HG02852 (cell line): Measurements from ENCODE around the gene RABEP2.
"Not testable (repeated sequence)": the region's sequence is repeated elsewhere in the genome, so short reads cannot be mapped to it uniquely, and the experiment has no call there.

ENCODE experiments used
- ATAC-seq: cut with Tn5 transposase; IDR thresholded peaks from one replicate; pipeline ENCODE4 v1.9.1; 2021; ENCODE audit warnings: mild to moderate bottlenecking, moderate library complexity; ENCODE audit not compliant: unreplicated experiment

RABEP2 gene

DNA sequence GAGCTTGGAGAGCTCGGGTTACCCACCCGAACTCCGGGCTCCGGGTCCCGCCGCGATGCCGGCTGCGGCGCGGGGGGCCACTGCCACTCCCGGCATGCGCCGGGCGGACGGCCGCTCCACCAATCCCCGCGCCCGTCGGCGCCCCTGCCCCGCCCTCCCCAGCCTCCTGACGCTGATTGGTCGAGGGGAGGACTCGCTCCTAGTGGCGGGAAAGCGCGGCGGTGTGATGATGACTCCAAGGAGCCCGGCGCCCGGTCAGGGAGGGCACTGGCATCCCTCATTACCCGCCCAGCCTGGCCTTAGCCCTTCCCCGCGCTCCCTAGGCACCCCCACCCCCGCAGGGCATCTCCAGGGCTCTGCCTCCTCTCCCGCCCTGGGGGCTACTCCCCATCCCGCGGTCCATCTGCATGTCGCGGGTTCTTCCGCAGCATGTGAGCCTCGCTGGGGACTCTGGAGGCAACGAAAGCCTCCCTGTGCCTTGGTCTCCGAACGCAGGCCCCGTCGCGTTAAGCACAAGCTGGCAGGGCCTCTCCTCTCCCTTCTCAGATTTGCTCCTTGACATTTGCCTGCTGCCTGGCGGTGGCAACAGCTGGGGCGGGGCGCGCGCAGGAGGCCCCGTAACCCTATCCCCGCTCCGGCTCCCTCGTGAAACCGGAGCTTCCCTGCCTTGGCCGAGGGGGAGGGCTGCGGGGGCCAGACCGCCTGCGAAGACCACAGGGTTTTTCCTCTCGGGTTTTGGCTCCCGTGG, 45.0 kb downstream of the RABEP2 start:
- ATAC-seq, result peak; percentile 92

DNA sequence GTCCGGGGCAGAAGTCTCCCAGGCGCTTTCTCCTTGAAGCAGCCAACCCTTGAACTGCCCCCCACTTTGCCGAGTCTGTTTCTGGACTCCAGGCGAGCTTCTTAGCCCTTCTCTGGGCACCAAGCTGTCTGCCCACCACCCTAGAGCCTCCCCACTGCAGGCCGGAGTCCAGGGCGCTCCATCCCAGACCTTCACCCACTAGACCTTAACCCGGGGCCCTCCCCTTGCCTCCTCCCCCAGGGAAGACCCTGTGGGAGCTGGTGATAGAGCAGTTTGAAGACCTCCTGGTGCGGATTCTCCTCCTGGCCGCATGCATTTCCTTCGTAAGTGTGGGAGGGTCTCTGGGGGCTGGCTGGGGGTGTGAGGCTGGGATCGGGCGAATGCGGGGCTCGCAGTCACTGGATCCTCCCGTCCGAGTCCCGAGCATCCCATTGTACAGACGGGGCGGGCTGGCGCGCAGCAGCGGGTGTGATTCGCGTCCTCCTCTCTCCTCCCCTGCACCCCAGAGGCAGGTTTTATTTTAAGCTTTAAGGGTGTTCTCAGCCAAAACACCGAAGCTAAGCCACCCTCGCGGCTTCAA, 45.7 kb downstream of the RABEP2 start:
- peak; percentile 29 for ATAC-seq

DNA sequence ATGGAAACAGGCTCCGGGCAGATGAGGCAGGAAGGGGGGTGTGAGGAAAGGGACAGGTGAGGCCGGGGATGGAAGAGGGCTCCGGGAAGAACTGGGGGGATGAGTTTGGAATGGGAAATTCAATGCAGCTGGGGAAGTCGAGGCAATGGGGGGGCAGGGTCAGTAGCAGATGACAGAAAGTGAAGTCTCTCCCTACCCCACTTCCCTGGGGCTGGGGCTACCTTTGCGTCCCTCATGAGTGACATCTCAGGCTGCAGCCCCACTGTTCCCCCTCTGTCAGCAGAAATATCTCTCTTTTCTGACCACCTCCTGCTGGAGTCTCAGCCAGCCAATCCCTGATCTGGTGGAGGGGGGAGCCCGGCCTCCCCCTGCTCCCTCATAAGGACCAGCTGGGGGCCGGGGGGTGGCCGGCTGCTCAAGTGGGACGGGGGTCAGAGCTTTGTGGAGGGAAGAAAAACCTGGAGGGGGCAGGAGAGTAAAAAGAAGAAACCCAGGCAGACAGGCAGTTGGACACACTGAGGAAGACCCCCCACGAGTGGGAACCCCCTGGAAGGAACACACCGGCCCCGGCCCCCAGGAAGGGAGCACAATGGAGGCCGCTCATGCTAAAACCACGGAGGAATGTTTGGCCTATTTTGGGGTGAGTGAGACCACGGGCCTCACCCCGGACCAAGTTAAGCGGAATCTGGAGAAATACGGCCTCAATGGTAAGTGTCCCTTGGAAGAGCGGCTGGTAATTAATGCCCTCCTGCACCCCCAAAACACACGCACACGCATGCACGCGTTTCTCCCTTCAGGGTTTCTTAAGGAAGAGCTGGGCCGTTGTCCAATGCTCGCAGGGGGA, 46.7 kb downstream of the RABEP2 start, which contains the start of gene ATP2A1:
ATP2A1 (plus strand) TSS at position 406 of the 844 bp plus-strand sequence; CDS start at position 590, 184 bp downstream.
- ATAC-seq, result no peak

GRCh38 chr16:28877655-28878000, 47.4 kb downstream of the RABEP2 start:
- no peak for ATAC-seq

- no peak for ATAC-seq
These were observed 47.9 kb downstream of the RABEP2 start for GRCh38 chr16:28876973-28877654.

DNA sequence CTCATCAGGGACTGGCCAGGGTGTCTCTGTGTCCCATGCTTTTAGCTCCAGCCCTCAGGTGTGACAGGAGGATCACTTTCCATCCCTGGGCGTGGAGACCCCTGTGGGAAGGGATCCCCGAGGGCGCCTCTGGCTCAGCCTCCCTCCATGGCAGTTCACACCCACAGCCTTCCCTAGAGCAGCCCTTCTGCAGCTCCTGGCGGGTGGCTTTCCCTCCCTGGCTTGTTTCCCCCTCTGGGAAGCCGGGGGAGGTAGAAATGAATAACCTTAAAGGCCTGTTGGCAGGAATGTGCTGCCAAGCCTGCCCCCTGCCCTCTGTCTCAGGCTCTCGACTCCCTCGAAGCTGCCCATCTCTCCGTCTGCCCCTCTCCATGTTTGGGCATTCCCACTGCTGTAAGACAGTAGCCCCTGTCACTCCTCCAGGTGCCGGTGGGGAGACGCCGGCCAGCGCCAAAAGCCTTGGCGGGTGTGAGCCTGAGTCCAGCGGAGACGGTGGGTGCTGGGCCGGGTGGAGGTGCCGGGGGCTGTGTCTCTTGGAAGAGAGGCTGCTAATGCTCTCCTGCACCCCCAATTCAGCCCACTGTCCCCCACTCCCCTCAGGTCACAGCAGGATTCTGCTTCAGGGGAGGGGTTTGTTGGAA, 48.9 kb downstream of the RABEP2 start:
- no peak for ATAC-seq

- ATAC-seq, result no peak
These were observed 49.7 kb downstream of the RABEP2 start for GRCh38 chr16:28875134-28876018.

DNA sequence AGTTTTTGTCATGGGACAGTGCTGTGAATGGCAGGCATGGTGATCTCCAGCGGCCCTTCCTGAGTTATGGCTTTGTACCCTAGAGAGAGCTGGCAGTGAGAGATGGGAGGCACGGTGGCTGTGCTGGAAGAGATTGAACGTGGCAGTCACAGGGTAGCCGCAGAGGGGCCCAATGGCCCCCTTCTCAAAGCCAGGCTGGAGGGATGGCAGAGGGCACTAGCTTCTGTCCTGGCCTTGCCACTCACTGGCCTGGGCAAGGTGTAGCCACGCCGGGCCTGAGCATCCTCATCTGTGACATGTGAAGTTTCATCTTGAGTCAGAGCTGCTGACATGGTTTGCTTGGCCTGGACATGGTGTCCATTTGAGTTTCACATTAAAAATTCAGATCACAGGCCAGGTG, 50.6 kb downstream of the RABEP2 start:
- no peak for ATAC-seq

DNA sequence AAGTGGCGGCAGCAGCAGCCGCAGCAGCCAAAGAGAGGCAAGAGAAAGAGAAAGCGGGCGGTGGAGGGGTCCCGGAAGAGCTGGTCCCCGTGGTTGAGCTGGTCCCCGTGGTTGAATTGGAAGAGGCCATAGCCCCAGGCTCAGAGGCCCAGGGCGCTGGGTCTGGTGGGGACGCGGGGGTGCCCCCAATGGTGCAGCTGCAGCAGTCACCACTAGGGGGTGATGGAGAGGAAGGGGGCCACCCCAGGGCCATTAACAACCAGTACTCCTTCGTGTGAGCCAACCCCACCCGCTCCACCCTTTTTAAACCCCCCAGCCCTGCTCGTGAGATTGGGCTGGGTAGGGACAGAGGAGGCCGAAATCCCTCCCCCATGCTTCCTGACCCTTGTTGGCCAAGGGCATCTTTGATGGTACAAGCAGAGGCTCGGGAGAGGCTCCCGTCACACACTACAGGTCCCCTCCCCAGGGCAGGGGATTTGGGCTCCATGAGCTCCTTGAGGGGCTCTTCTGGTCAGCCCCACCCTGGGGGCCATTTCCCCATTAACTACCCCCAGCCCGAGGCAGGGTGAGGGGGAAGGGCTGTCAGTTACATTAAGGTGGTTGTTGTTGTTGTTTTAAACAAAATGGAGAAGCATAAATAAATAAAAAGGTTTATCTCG, 51.4 kb downstream of the RABEP2 start:
- no peak for ATAC-seq

GRCh38 chr16:28872952-28873351, 52.1 kb downstream of the RABEP2 start:
- no peak for ATAC-seq

DNA sequence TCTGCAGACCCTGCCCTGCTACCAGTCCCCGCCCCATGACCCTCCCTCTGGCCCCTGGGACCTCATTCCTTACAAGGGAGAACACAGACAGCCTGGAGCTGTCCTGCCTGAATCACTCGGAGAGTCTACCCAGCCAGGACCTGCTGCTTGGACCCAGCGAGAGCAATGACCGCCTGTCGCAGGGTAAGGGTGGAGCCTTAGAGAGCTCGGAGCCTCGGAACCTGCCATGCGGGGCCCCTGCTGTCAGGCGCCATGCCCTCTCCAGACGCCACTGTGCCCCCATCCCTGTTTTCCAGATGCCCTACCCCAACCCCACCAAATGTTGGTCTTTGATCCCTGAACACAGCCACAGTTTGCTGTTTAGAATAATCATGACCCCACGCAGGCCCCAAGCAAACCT, 55.8 kb downstream of the RABEP2 start:
- no peak for ATAC-seq

- not testable (repeated sequence) for ATAC-seq
These were observed 57.4 kb downstream of the RABEP2 start for GRCh38 chr16:28867646-28868045.

- no peak for ATAC-seq
These were observed 57.8 kb downstream of the RABEP2 start for GRCh38 chr16:28867241-28867640.

GRCh38 chr16:28866454-28866804, 58.6 kb downstream of the RABEP2 start:
- ATAC-seq, result no peak

GRCh38 chr16:28865722-28866453, 59.1 kb downstream of the RABEP2 start:
- no peak for ATAC-seq

DNA sequence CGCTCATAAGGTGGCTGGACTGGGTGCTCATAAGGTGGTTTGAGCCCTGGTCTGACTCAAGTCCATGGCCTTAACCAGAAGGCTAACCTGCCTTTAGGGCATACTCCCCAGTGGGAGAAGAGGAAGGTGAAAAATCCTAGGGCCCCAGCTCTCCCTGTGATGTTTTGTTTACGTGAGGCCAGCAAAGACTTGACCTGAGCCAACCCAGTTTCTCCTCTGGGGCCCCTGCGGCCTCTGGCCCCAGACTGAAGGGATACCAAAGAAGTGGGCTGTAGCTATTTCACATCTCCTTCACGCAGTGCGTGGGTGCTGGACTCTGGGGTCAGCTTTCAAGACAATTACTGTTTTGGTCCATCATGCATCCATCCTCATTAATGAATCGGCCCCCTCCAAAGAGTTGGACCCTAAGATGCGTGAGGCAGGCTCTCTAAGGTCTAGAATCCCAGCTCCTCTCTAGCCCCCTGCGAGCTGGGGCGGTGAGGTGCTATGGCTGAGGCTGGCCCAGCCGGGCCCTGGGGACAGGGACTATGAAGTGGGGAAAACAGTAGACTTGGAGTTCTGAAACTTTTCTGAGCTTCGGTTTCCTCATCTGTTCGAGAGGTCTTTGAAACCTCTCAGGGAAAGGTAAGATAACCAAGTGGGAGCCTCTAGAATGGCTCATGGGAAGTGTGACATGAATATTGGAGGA, 59.9 kb downstream of the RABEP2 start:
- no peak for ATAC-seq

GRCh38 chr16:28863929-28864793, 60.9 kb downstream of the RABEP2 start:
- no peak for ATAC-seq
